NCI-H1694 treated with DMSO at 0.1 percent for 48 hours (cell line): ENCODE results near the gene PRAME.
"Not testable (repeated sequence)": the region's sequence is repeated elsewhere in the genome, so short reads cannot be mapped to it uniquely, and the experiment has no call there.

ENCODE experiments used
- DNase-seq: peaks from one replicate; lab custom pipeline; 2025; lab: John Stamatoyannopoulos, UW

PRAME gene

DNA sequence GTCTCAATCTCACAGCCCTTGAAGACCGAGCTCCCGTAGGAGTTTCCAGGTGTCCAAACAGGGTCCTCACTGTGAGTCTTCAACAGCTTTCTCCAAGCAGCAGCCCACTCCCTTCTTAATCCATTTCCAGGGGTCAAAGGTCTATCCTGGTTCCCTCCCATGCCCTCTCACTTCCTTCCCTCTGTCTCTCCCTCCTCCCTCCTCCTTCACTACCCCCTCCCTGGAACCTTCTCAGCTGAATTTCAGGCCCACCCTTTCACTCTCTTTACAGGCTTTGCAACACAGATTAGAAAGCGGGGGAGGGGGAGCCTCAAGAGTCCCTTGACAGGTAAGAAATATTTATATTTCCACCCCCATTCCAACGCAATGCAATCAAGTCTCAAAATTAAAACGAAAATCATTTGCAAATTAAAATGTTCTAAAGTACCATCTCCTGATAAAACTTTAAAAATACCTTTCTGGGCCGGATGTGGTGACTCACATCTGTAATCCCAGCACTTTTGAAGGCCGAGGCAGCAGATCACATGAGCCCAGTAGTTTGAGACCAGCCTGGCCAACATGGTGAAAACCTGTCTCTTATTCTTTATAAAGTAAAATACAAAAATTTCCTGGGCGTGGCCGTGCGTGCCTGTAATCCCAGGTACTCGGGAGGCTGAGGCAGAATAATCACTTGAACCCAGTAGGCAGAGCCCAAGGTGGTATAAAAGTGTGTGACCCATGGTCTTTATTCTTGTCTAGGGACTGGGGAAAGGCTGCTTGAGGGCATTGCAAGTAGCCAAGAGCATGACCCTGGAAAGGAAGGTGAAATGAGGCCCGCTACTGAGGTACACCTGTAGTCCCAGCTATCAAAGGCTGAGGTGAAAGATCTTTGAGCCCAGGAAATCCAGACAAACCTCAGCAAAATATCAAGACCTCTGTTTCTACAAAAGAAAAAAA is 38.1 kb downstream of the PRAME start:
- no peak for DNase-seq

DNA sequence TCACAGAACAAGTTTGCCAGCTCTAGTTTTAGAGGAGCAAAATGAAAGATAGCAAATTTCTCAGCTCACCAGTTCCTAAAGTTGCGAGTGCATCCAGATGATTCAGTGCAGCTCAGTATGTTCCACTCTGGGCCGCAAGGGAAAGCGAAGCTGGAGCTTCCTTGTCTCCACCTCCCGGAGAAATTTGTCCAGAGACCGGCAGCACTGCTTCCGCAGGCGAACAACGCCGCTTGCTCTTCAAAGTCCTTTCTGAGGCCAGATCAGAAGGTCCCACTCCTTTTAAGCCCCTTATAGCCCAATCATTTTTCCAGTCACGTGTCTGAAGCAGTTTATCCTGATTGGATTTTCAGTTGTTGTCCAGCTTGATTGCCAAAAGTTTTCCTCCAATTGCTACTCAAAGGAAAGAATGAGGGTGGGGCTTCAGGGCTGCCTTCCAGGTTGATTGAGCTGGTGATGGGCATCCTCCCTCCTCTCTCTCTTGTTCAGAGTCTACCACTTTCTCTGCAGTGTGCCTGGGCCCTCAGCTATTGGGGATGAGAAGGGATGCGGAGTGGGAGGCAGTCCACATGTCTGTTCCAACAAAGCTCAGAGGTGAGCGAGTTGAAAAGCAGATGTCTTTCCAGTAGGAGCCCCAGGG is 38.9 kb downstream of the PRAME start, which contains the start of gene ZNF280A:
TSS of gene ZNF280A (minus strand) at position 251 of the 637 bp plus-strand sequence. CDS start 4,640 bp downstream, outside the sequence.
- DNase-seq: no peak

DNA sequence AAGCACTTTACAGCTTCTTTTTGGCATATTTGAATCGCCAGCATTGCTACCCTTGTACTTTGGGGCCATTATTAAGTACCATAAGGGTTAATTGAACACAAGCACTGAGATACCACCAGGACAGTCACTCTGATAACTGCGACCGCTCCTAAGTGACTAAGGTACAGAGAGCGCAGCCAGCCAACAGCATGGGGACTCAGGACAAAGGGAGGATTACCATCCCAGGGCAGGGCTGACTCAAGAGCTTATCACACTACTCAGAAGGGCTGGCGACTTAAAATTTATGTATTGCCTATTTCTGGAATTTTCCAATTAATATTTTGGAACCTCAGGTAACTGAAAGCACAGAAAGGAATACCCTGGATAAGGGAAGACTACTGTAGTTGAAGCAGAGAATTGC is 39.5 kb downstream of the PRAME start:
- DNase-seq: no peak

DNA sequence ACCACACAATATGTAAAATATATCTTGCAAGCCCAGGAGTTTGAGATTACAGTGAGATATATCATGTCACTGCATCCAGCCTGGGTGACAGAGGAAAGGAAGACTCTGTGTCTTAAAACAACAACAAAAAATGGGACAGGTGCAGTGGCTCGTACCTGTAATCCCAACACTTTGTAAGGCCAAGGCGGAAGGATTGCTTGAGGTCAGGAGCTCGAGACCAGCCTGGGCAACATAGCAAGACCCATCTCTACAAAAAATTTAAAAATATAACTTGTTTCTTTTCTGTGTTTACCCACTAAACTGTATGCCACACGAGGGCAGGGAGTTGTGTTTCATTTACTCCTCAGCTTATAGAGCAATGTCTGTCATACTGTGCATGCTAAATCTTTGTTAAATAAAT is 42.1 kb downstream of the PRAME start:
- DNase-seq: no peak

DNA sequence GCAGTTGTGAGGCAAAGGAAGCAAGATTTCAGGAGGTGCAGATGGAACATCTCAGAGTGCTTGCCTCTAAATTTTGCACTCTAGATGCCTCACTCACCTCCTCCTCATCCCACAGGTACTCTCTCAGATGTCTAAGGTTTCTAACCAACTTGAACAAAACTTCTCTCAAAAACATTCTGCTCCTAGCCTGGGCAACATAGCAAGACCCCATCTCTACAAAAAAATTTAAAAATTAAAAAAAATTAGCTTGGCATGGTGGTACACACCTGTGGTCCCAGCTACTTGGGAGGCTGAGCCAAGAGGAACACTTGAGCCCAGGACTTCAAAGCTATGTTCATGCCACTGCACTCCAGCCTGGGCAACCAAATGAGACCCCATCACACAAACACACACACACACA is 43.2 kb downstream of the PRAME start:
- no peak for DNase-seq

DNA sequence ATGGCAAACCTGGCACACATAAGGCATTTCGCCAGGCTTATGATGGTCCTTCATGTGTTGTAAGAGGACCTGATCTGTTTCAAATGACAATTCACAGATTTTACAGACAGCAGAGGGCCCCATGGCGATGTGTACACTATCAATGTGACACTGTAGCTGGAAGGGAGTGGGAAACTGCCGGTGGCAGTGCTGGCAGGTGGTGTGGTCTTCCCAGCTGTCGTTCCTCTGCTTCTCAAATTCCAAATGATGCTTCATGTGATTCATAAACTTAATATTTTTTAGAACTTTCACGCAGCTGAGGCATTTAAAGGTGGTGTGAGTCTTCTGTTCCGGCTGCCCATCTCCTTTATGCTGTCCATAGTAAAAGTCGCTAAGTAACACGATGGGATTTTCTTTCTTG is 44.6 kb downstream of the PRAME start:
- peak; percentile 54 for DNase-seq

DNA sequence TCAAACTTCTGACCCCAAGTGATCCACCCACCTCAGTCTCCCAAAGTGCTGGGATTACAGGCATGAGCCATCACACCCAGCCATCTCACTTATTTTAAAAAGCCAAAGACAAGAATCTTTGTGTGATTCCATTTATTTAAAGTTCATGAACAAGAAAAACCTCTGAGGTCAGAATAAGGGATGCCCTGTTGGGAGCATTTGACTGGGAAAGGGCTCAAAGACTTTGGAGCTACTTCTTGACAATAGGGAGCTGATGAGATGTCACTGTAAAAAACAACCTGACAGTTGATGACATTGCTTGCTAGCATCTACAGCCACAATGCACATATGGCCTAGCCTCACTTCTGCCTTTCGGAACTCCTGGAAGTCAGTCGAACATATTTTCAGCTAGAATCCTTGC is 45.4 kb downstream of the PRAME start:
- DNase-seq: no peak

DNA sequence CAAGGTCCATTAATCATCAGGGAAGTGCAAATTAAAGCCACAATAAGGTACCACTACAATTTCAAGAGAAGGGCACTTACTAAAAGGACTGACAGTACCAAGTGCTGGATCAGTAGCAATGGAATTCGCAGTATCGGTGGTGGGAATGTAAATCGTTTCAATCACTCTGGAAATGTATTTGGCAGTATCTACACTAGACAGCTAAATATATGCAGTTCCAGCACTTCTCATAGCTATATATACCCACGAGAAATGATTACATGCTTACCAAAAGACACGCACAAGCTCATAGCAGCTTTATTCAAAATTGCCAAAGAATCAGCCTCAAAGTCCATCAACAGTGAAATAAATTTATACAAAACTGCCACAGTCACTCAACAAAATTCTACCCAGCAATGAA is 46.1 kb downstream of the PRAME start:
- DNase-seq: no peak

DNA sequence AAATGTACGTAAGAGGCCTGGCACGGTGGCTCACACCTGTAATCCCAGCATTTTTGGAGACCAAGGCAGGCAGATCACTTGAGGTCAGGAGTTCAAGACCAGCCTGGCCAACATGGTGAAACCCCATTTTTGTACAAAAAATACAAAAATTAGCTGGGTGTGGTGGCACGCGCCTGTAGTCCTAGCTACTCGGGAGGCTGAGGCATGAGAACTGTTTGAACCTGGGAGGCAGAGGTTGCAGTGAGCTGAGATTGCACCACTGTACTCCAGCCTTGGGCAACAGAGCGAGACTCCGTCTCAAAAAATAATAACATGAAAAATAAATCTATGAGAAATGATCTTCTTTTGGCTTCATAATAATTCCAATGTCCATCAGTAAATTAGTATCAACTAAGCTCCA is 48.2 kb downstream of the PRAME start:
- not testable (repeated sequence) for DNase-seq

DNA sequence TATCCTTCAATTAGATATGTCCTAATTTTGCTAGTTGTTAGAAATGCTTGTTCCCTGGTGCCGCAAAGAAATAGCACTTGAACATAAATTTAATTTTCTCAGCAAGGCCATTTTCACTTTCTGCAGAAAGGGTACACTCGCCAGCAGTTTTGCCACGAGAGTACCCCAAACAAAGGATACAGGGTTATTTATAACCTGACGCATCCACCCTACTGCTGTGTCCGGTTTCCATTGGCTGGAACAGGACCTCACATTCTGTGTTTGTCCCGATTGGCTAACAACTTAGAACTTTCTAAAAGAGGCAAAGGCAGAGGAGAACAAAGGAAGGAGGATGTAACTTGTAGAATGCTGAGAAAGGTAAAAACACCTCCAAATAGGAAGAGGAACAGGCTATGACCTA is 49.2 kb downstream of the PRAME start:
- DNase-seq: not testable (repeated sequence)

DNA sequence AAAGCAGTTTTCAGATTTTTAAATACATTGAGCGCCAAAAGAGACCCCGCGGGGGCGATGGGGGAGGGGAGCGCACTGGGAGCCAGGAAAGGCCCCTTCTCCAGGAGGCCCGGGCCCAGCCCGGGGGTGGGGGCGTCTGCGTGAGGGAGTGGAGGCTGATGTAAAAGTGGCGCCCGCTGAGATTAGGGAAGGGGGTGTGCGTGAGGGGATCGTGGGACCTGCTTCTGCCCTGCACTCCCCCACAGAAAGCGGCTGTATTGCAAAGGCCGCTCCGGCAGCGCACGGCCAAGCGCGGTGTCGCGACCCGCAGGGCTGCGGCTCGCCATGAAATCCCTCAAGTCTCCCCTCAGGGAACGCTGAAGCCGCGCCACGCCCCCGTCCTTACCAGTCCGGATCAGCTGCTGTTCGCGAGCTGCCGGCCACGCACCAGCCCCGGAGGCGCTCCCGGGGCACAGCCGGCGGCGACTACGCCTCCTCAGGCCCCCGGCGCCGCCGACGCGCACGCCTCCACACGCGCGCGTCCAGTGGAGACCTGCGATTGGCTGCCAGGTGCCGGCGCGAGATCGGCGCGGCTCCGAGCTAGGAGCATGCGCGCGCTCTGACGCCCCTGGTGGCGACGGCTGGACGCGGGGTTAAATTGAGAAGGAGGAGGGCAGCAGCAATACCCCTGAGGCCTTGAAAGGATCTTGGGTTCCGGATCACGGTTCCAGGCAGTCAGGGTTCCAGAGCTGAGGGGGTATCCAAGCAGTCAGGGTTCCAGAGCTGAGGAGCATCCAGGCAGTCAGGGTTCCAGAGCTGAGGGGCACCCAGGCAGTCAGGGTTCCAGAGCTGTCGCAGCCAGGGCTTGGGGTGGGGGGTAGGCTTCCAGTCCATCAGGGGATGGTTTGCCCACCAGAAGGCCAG is 50.5 kb downstream of the PRAME start, which contains the start of gene ZNF280B:
TSS of gene ZNF280B (minus strand) at position 469 of the 903 bp plus-strand sequence. CDS start 19,344 bp downstream, outside the sequence.
- no peak for DNase-seq

DNA sequence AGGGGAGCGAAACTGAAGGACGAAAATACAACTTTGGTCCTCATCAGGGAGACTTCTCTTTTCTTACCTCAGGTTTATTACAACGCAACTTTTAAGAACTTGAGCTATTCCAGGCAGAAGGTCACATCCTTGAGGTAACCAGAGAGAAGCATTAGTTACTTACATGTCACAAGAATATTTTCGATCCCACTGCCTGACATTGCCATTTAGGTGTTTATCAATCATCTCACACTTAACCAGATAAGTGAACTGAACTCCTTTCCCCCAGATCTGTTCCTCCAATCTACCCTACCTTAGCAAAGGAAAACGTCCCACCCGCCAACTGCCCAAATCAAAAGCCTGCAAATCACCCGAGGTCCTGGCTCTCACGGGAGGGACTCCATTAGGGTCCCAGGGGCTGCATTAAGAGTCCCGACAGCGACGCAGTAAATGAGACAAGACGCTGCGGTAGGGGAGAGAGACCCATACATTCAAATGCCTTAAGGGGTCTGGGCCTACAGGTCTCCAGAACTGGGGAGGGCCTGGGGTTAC is 51.3 kb downstream of the PRAME start:
- DNase-seq: no peak

DNA sequence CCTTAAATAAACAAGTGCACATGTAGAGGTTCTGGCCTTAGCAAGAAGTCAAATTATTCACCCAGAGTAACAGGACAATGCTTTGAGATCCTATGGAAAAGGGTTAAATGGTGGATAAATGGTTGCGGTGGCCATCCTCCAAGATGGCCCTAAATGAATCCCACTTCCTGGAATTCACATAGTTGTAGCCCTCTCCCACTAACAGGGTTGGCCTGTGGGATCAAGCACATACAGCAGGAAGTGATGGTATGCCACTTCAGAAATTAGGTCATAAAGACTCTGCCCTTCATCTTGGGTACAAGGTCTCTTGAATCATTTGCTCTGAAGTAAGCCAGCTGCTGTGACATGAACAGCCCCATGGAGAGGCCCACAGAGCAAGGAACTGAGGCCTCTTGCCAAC is 52.3 kb downstream of the PRAME start:
- DNase-seq: no peak

DNA sequence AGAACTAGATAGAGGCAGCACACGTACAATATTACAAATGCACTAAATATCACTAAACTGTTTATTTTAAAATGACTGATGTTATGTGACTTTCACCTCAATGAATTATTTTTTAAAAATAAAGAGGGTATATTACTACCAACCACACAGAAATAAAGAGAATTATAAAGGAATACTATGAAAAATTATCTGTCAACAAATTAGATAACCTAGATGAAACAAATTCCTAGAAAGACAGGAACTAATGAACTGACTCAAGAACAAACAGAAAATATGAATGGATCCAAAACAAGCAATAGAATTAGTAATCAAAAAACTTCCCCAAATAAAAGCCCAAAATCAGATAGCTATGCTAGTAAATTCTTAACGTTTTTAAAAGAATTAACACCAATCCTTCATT is 60.8 kb downstream of the PRAME start:
- DNase-seq: no peak
